Measurements from ENCODE around the gene NIPAL4. TPM values are rescaled to one million over a fixed set of nuclear protein-coding genes. Genes with fewer than 3 reads are reported as not detected.

The NIPAL4 gene
- polyA plus RNA-seq, 2 of the 4 experiments (the other 2 are of a cell fraction) = 8.6 to 8.9 TPM

- ATAC-seq = no peak
- Histone ChIP-seq H3K9me3 (no peaks in the 10 kb centered on the region), H3K4me1 (peaks cover 22% of the 10 kb centered on the region), H3K4me2 (no peak overlapping the region), H3K4me3 (no peak overlapping the region), H3K27ac (no peak overlapping the region)
- WGBS (ENCODE audit: missing lambda C conversion rate) = 55% methylated on average over 5 of the region's 5 CpGs
- ChIA-PET POLR2A (no interaction called here), CTCF (interaction anchor here (1.0 to 11.0 kb wide), 28 partner anchors 8 to 265 kb away, joined by 3 to 128 read pairs (median 8); partner anchors contain the start of genes LSM11, NIPAL4 and THG1L)
- DNase-seq (ENCODE audit: low read depth in 1 of 2, low spot score in 1 of 2) = no peak
- FAIRE-seq = no peak
- TF ChIP-seq KDM1A (IDR thresholded peaks at IDR 0.05; ENCODE audit: low read depth) = no peak
- no peak for TF ChIP-seq JUNB (IDR thresholded peaks at IDR 0.05)
- no peak for TF ChIP-seq NR3C1 (IDR thresholded peaks at IDR 0.05)
- TF ChIP-seq ESRRA (IDR thresholded peaks at IDR 0.05; ENCODE audit: borderline replicate concordance, low read length) = no peak
These were observed 17.9 kb downstream of the NIPAL4 start for GRCh38 chr5:157477814-157478494.

- Histone ChIP-seq H3K9me3 (no peaks in the 10 kb centered on the region), H3K4me1 (peaks cover 22% of the 10 kb centered on the region), H3K27ac (peak overlapping the region in 1 of 2 experiments; percentile 60; a peak in 2 of 6 replicates), H3K4me2 (no peak overlapping the region), H3K4me3 (no peak overlapping the region)
- ChIA-PET POLR2A (no interaction called here), CTCF (interaction anchor here (1.0 to 11.0 kb wide), 13 partner anchors 7 to 264 kb away, joined by 3 to 128 read pairs (median 13); partner anchors contain the start of genes LSM11 and NIPAL4)
- 75% methylated on average over 2 of the region's 2 CpGs for WGBS (ENCODE audit: missing lambda C conversion rate)
- TF ChIP-seq MAFK (IDR thresholded peaks at IDR 0.05; ENCODE audit: partially characterized antibody) (no peak), NR3C1 (IDR thresholded peaks at IDR 0.05) (no peak), CTCF (IDR thresholded peaks at IDR 0.05) (no peak), RFX5 (IDR thresholded peaks at IDR 0.05) (no peak), RNF2 (IDR thresholded peaks at IDR 0.05; ENCODE audit: borderline replicate concordance, low read depth) (no peak), MAZ (IDR thresholded peaks at IDR 0.05; ENCODE audit: borderline replicate concordance, low read depth, low read length) (no peak), POLR2A (IDR thresholded peaks at IDR 0.05; ENCODE audit: low read length) (no peak), EP300 (IDR thresholded peaks at IDR 0.05) (no peak), EHMT2 (IDR thresholded peaks at IDR 0.05; ENCODE audit: low read depth) (no peak), CBX8 (IDR thresholded peaks at IDR 0.05) (no peak), ZNF302 (CRISPR knock-in tag; IDR thresholded peaks at IDR 0.05) (no peak), HMGXB4 (CRISPR knock-in tag; IDR thresholded peaks at IDR 0.05; ENCODE audit: borderline replicate concordance) (no peak), MAX (IDR thresholded peaks at IDR 0.05) (no peak), BHLHE40 (IDR thresholded peaks at IDR 0.05; ENCODE audit: low read depth, low read length) (no peak), RCOR1 (IDR thresholded peaks at IDR 0.05; ENCODE audit: low read depth, low read length) (no peak)
- FAIRE-seq (no peak), DNase-seq (ENCODE audit: low read depth in 1 of 2, low spot score in 1 of 2) (no peak), ATAC-seq (no peak)
These were observed 18.7 kb downstream of the NIPAL4 start for GRCh38 chr5:157478726-157479125.

GRCh38 chr5:157479166-157479565 is 19.2 kb downstream of the NIPAL4 start:
- TF ChIP-seq ZNF302 (CRISPR knock-in tag; IDR thresholded peaks at IDR 0.05) (no peak), TFCP2L1 (CRISPR knock-in tag; IDR thresholded peaks at IDR 0.05) (no peak), HOXA7 (CRISPR knock-in tag; IDR thresholded peaks at IDR 0.05) (no peak), EHF (CRISPR knock-in tag; IDR thresholded peaks at IDR 0.05) (no peak), PBX3 (IDR thresholded peaks at IDR 0.05) (no peak), CTCF (IDR thresholded peaks at IDR 0.05) (no peak), RARB (CRISPR knock-in tag; IDR thresholded peaks at IDR 0.05) (no peak), POLR2AphosphoS2 (conservative IDR thresholded peaks at IDR 0.05; ENCODE audit: low read length) (no peak)
- ChIA-PET CTCF (interaction anchor here (1.0 to 11.0 kb wide), 13 partner anchors 8 to 263 kb away, joined by 3 to 128 read pairs (median 12); partner anchors contain the start of genes LSM11 and NIPAL4), POLR2A (no interaction called here)
- Histone ChIP-seq H3K27ac (peak overlapping the region in 1 of 2 experiments; percentile 60; a peak in 3 of 6 replicates), H3K9me3 (no peaks in the 10 kb centered on the region), H3K4me3 (no peak overlapping the region), H3K4me2 (no peak overlapping the region), H3K4me1 (peaks cover 22% of the 10 kb centered on the region)
- FAIRE-seq = no peak
- WGBS (ENCODE audit: missing lambda C conversion rate) = 60% methylated on average over 4 of the region's 4 CpGs
- DNase-seq (ENCODE audit: low read depth in 1 of 2, low spot score in 1 of 2) = no peak
- ATAC-seq = peak in 1 of 2 experiments; percentile 55; a peak in 3 of 6 replicates

All from A549 (cell line).